MG63 (cell line): ENCODE results near the gene DIS3L2. TPM values are rescaled to one million over a fixed set of nuclear protein-coding genes. Genes with fewer than 3 reads are reported as not detected.

ENCODE experiments used
- DNase-seq: peaks from one replicate; pipeline ENCODE4 v3.0.0-alpha.2; 2020
- H3K27me3 ChIP-seq: fragments of 250-450 bp; sonication (Bioruptor Pico); 2 replicates; pipeline ENCODE4 v1.5.1; 2020; ENCODE audit warnings: mild to moderate bottlenecking, moderate library complexity
- H3K36me3 ChIP-seq: fragments of 250-450 bp; sonication (Bioruptor Pico); 2 replicates; pipeline ENCODE4 v1.5.1; 2020; ENCODE audit warnings: mild to moderate bottlenecking, moderate library complexity
- H3K4me3 ChIP-seq: fragments of 250-450 bp; sonication (Bioruptor Pico); 2 replicates; pipeline ENCODE4 v1.5.1; 2020; ENCODE audit warnings: mild to moderate bottlenecking, moderate library complexity
- H3K9me3 ChIP-seq: fragments of 250-450 bp; sonication (Bioruptor Pico); 2 replicates; pipeline ENCODE4 v1.5.1; 2020; ENCODE audit warnings: mild to moderate bottlenecking, moderate library complexity
- total RNA-seq: library from RNA; depleted of rRNA; stranded (reverse); fragments of >200 nt; shearing (Covaris generic); gene quantifications from 2 replicates; pipeline ENCODE4 v1.2.3, GENCODE V29; 2014; ENCODE audit warnings: low replicate concordance

The DIS3L2 gene
- total RNA-seq, 1 experiment from 2014 or later, result 17.2 TPM

- DNase-seq, result no peak
- Histone ChIP-seq H3K36me3 (peaks cover 1% of the 10 kb centered on the region), H3K4me3 (no peak overlapping the region), H3K27me3 (no peaks in the 10 kb centered on the region), H3K9me3 (no peaks in the 10 kb centered on the region)
Measured at GRCh38 chr2:232203936-232204335, 242.4 kb downstream of the DIS3L2 start.

- H3K9me3 ChIP-seq, result no peaks in the 10 kb centered on the region
- no peak for DNase-seq
Measured at GRCh38 chr2:232204457-232204931, 243.0 kb downstream of the DIS3L2 start.

GRCh38 chr2:232207174-232207573 lies 245.7 kb downstream of the DIS3L2 start:
- no peaks in the 10 kb centered on the region for H3K9me3 ChIP-seq
- no peaks in the 10 kb centered on the region; the same call in 1 of the 2 replicates for H3K36me3 ChIP-seq
- no peak for DNase-seq
- H3K27me3 ChIP-seq, result no peaks in the 10 kb centered on the region
- H3K4me3 ChIP-seq, result no peak overlapping the region

More at GRCh38 chr2:232204457-232204931, 243.0 kb downstream of the DIS3L2 start:
- H3K4me3 ChIP-seq, result no peak overlapping the region
- H3K36me3 ChIP-seq, result no peaks in the 10 kb centered on the region; the same call in 1 of the 2 replicates
- no peaks in the 10 kb centered on the region for H3K27me3 ChIP-seq

GRCh38 chr2:232210306-232210705 lies 248.8 kb downstream of the DIS3L2 start:
- Histone ChIP-seq H3K36me3 (no peaks in the 10 kb centered on the region), H3K27me3 (no peaks in the 10 kb centered on the region), H3K4me3 (no peak overlapping the region), H3K9me3 (no peaks in the 10 kb centered on the region)
- no peak for DNase-seq

GRCh38 chr2:232211743-232212686 lies 250.5 kb downstream of the DIS3L2 start:
- no peak overlapping the region for H3K4me3 ChIP-seq
- no peaks in the 10 kb centered on the region for H3K36me3 ChIP-seq
- H3K9me3 ChIP-seq, result no peaks in the 10 kb centered on the region
- no peak for DNase-seq
- no peaks in the 10 kb centered on the region for H3K27me3 ChIP-seq

GRCh38 chr2:232213176-232213575 lies 251.7 kb downstream of the DIS3L2 start:
- no peaks in the 10 kb centered on the region for H3K36me3 ChIP-seq
- DNase-seq, result no peak
- H3K27me3 ChIP-seq, result no peaks in the 10 kb centered on the region
- no peaks in the 10 kb centered on the region for H3K9me3 ChIP-seq
- H3K4me3 ChIP-seq, result no peak overlapping the region

GRCh38 chr2:232214053-232214452 lies 252.5 kb downstream of the DIS3L2 start:
- DNase-seq, result no peak
- H3K9me3 ChIP-seq, result no peaks in the 10 kb centered on the region
- H3K4me3 ChIP-seq, result no peak overlapping the region
- H3K27me3 ChIP-seq, result no peaks in the 10 kb centered on the region
- H3K36me3 ChIP-seq, result no peaks in the 10 kb centered on the region

- Histone ChIP-seq H3K27me3 (no peaks in the 10 kb centered on the region), H3K9me3 (no peaks in the 10 kb centered on the region), H3K4me3 (no peak overlapping the region), H3K36me3 (no peaks in the 10 kb centered on the region)
- no peak for DNase-seq
Measured at GRCh38 chr2:232216028-232216427, 254.5 kb downstream of the DIS3L2 start.

GRCh38 chr2:232218778-232219495 lies 257.4 kb downstream of the DIS3L2 start:
- no peak for DNase-seq
- H3K36me3 ChIP-seq, result no peaks in the 10 kb centered on the region
- no peaks in the 10 kb centered on the region for H3K27me3 ChIP-seq
- H3K4me3 ChIP-seq, result no peak overlapping the region
- H3K9me3 ChIP-seq, result no peaks in the 10 kb centered on the region

GRCh38 chr2:232219496-232219870 lies 258.0 kb downstream of the DIS3L2 start:
- no peaks in the 10 kb centered on the region for H3K9me3 ChIP-seq
- no peaks in the 10 kb centered on the region for H3K27me3 ChIP-seq
- DNase-seq, result no peak
- no peak overlapping the region for H3K4me3 ChIP-seq
- H3K36me3 ChIP-seq, result no peaks in the 10 kb centered on the region

GRCh38 chr2:232219932-232220331 lies 258.4 kb downstream of the DIS3L2 start:
- no peaks in the 10 kb centered on the region for H3K36me3 ChIP-seq
- DNase-seq, result no peak
- no peaks in the 10 kb centered on the region for H3K9me3 ChIP-seq
- H3K27me3 ChIP-seq, result no peaks in the 10 kb centered on the region
- H3K4me3 ChIP-seq, result no peak overlapping the region

- no peaks in the 10 kb centered on the region for H3K36me3 ChIP-seq
- H3K27me3 ChIP-seq, result no peaks in the 10 kb centered on the region
- no peak for DNase-seq
- no peaks in the 10 kb centered on the region for H3K9me3 ChIP-seq
- no peak overlapping the region for H3K4me3 ChIP-seq
Measured at GRCh38 chr2:232225429-232225828, 263.9 kb downstream of the DIS3L2 start.

GRCh38 chr2:232225895-232226294 lies 264.4 kb downstream of the DIS3L2 start:
- no peaks in the 10 kb centered on the region for H3K36me3 ChIP-seq
- no peaks in the 10 kb centered on the region for H3K9me3 ChIP-seq
- H3K27me3 ChIP-seq, result no peaks in the 10 kb centered on the region
- DNase-seq, result no peak
- no peak overlapping the region for H3K4me3 ChIP-seq

GRCh38 chr2:232228332-232228731 lies 266.8 kb downstream of the DIS3L2 start:
- Histone ChIP-seq H3K36me3 (no peaks in the 10 kb centered on the region), H3K4me3 (no peak overlapping the region), H3K27me3 (no peaks in the 10 kb centered on the region), H3K9me3 (no peaks in the 10 kb centered on the region)
- DNase-seq, result no peak

GRCh38 chr2:232228971-232229894 lies 267.7 kb downstream of the DIS3L2 start:
- DNase-seq, result no peak
- Histone ChIP-seq H3K9me3 (no peaks in the 10 kb centered on the region), H3K4me3 (no peak overlapping the region), H3K36me3 (no peaks in the 10 kb centered on the region), H3K27me3 (no peaks in the 10 kb centered on the region)

GRCh38 chr2:232229911-232230310 lies 268.4 kb downstream of the DIS3L2 start:
- no peaks in the 10 kb centered on the region for H3K9me3 ChIP-seq
- no peak for DNase-seq
- H3K4me3 ChIP-seq, result no peak overlapping the region
- no peaks in the 10 kb centered on the region for H3K27me3 ChIP-seq
- H3K36me3 ChIP-seq, result no peaks in the 10 kb centered on the region
